ENCODE measurements around the gene GIMAP1. TPM values are rescaled to one million over a fixed set of nuclear protein-coding genes. Genes with fewer than 3 reads are reported as not detected.

Gene GIMAP1
- total RNA-seq, 2 donors from 2014 or later, result 3.9 to 4.2 TPM

DNA sequence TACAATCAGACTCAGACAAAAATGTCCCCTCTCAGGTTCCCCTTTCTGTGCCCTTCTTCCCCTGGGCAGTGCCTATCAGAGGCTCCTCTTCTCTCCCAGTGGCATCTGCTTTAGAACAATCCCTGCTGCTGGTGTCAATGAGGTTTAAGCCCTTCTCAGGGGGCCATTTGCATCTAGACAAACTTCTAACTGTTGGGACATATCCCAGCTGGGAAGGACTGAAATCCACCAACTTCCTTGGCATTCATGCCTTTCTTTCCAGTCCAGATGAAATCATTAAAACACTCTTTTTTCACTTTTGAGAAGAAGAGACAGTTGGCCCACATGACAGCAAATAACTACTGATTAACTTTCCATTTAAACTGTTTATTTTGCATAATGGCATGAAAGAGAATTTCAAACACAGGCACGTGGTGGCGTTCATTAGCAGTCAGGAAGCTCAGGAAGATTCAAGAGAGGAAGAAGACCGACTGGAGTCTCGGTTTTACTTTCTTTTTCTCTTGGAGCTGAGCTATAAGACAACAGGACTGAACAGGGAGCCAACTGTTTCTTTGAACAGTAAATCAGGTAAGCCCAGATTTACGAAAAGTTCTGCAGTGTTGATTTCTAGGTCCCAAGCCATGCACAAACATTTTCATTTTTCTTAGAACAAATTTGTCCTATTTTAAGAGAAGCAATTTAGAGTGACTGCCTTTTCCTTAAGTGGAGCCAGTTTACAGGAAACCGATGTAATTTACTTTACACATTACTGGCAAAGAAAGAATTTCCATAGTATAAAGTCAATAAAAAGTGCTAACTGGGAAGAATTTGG is 31.0 kb upstream of the GIMAP1 start, which contains the start of gene GIMAP2:
Gene GIMAP2, plus strand, starts transcription at position 488 of the 811 bp plus-strand sequence. CDS start 1,354 bp downstream, outside the sequence.
- peak; percentile 36 for DNase-seq (ENCODE audit: low spot score)
- no peaks in the 10 kb centered on the region for H3K36me3 ChIP-seq
- peak within 1 kb of the TSS; percentile 22 to 35 for H3K4me3 ChIP-seq
- no peaks in the 10 kb centered on the region for H3K9me3 ChIP-seq
- WGBS, result 8% methylated on average over 6 of the region's 6 CpGs
- intact Hi-C loops (cut with DNase I), result no loop called here
- no peaks in the 10 kb centered on the region for H3K4me1 ChIP-seq (replicated peaks)
- no peaks in the 10 kb centered on the region for H3K27me3 ChIP-seq (replicated peaks; ENCODE audit: insufficient read depth)
- H3K27ac ChIP-seq, result peak within 1 kb of the TSS; percentile 61 to 81
- TF ChIP-seq, protein P1, sequence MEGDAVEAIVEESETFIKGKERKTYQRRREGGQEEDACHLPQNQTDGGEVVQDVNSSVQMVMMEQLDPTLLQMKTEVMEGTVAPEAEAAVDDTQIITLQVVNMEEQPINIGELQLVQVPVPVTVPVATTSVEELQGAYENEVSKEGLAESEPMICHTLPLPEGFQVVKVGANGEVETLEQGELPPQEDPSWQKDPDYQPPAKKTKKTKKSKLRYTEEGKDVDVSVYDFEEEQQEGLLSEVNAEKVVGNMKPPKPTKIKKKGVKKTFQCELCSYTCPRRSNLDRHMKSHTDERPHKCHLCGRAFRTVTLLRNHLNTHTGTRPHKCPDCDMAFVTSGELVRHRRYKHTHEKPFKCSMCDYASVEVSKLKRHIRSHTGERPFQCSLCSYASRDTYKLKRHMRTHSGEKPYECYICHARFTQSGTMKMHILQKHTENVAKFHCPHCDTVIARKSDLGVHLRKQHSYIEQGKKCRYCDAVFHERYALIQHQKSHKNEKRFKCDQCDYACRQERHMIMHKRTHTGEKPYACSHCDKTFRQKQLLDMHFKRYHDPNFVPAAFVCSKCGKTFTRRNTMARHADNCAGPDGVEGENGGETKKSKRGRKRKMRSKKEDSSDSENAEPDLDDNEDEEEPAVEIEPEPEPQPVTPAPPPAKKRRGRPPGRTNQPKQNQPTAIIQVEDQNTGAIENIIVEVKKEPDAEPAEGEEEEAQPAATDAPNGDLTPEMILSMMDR (IDR thresholded peaks at IDR 0.05), result no peak
- TF ChIP-seq POLR2AphosphoS5 (IDR thresholded peaks at IDR 0.05), result peak; percentile 53

DNA sequence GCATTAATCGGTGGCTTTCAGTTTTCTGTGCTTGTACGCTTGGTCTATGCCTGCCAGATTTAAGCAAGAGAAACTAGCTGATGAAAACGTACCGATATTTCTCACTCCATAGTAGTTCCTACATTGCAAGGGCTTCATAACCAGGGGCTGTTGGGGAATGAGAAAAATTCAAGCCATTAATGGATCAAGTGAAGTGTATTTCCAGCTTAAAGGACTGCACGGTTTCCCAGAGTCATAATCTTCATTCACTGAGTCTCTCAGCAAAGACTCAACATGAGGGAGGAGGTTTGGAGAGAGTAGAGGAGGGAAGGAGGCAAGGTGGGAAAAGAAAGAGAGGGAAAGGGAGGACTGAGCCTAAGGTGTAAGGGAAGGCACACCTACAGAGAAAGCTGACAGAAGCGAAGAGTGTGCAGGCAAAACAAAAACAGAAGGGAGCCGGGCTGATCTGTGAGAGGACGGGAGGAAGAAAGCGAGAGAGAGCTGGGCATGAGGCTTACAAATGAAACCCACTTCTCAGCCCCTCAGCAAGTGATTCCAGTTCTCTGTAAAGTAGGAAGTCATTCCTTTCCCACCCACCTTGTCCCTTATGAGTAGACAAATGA is 30.3 kb upstream of the GIMAP1 start:
- no peaks in the 10 kb centered on the region for H3K27me3 ChIP-seq (replicated peaks; ENCODE audit: insufficient read depth)
- no peaks in the 10 kb centered on the region for H3K9me3 ChIP-seq
- no peak for DNase-seq (ENCODE audit: low spot score)
- intact Hi-C loops (cut with DNase I), result no loop called here
- 31% methylated on average over 9 of the region's 9 CpGs for WGBS
- peak overlapping the region; percentile 22 to 35 for H3K4me3 ChIP-seq
- no peaks in the 10 kb centered on the region for H3K36me3 ChIP-seq
- H3K27ac ChIP-seq, result peak overlapping the region; percentile 61 to 81
- H3K4me1 ChIP-seq (replicated peaks), result no peaks in the 10 kb centered on the region
- TF ChIP-seq, protein P1 (IDR thresholded peaks at IDR 0.05), result no peak
- TF ChIP-seq POLR2A (IDR thresholded peaks at IDR 0.05) (no peak), POLR2AphosphoS5 (IDR thresholded peaks at IDR 0.05) (no peak)

DNA sequence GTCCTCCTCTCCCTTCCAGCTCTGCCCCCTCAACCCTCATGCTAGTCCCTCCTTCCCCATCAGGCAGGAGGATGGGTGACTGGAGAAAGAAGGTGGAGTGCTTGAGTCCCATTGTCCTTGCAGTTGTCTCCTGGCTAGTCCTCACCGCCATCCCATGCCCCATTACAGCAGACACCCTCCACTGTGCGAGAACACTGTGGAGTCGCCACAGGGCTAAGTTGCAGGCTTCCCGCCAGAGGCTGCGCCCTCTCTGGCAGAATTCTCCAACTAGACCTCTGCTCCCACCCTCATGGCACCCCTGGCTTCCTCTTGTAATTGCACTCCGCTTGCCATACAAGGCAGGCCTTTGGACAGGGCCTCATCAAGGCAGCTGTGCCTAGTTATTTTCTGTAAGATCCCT is 27.8 kb upstream of the GIMAP1 start:
- Histone ChIP-seq H3K4me3 (no peak overlapping the region), H3K27ac (no peak overlapping the region), H3K9me3 (no peaks in the 10 kb centered on the region), H3K4me1 (replicated peaks) (no peaks in the 10 kb centered on the region), H3K27me3 (replicated peaks; ENCODE audit: insufficient read depth) (no peaks in the 10 kb centered on the region), H3K36me3 (no peaks in the 10 kb centered on the region)
- no peak for TF ChIP-seq POLR2AphosphoS5 (IDR thresholded peaks at IDR 0.05)
- TF ChIP-seq, protein P1 (IDR thresholded peaks at IDR 0.05), result no peak
- TF ChIP-seq POLR2A (IDR thresholded peaks at IDR 0.05), result no peak
- intact Hi-C loops (cut with DNase I), result no loop called here
- 96% methylated on average over 6 of the region's 6 CpGs for WGBS
- DNase-seq (ENCODE audit: low spot score), result no peak

DNA sequence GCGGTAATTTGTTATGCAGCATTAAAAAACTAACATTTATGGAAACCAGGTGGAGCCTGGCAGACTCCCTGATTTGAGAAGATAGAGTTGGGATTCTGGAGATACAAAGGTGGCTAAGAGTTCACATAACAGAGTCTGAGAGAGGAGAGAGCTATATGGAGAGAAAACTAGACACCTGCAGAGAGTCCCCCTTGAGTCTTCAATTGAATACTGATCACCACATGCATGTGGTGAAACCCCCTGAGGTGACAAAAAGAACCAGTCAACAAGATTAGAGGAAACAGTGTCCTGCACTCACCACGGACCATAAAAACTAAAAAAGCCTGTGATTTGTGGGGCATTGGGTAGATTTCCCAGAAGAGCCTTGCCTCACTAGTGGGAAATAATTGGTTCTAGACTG is 20.8 kb upstream of the GIMAP1 start:
- Histone ChIP-seq H3K4me1 (replicated peaks) (no peaks in the 10 kb centered on the region), H3K36me3 (no peaks in the 10 kb centered on the region), H3K27ac (no peak overlapping the region), H3K9me3 (no peaks in the 10 kb centered on the region), H3K4me3 (no peak overlapping the region), H3K27me3 (replicated peaks; ENCODE audit: insufficient read depth) (no peaks in the 10 kb centered on the region)
- DNase-seq (ENCODE audit: low spot score), result no peak
- TF ChIP-seq, protein P1 (IDR thresholded peaks at IDR 0.05), result no peak
- TF ChIP-seq POLR2AphosphoS5 (IDR thresholded peaks at IDR 0.05) (no peak), POLR2A (IDR thresholded peaks at IDR 0.05) (no peak)
- intact Hi-C loops (cut with DNase I), result no loop called here
- 37% methylated on average over 2 of the region's 2 CpGs for WGBS

All from prostate gland (tissue), 2 donors.